ENCODE results near the gene TRNAU1AP. TPM values are rescaled to one million over a fixed set of nuclear protein-coding genes. Genes with fewer than 3 reads are reported as not detected.
A peak's percentile ranks its signal among the peaks of the same experiment; 100 is the strongest.

TRNAU1AP gene
- total and polyA plus RNA-seq, 2 of the 13 experiments (the other 11 are each of a cell fraction or from before 2014, with no cell fraction given): 29.0 to 42.9 TPM

GRCh38 chr1:28505406-28506187 is 47.3 kb upstream of the TRNAU1AP start, which contains the start of gene RCC1 (continued):
- no peak for TF ChIP-seq HIC2 (CRISPR knock-in tag; IDR thresholded peaks at IDR 0.05; ENCODE audit: low read depth)
- TF ChIP-seq ZNF589 (CRISPR knock-in tag; conservative IDR thresholded peaks at IDR 0.05): peak; percentile 75; the same call in 1 of the 2 replicates
- TF ChIP-seq ESRRA (CRISPR knock-in tag; IDR thresholded peaks at IDR 0.05; ENCODE audit: low read depth): no peak; the same call in 1 of the 2 replicates
- no peak for TF ChIP-seq ZNF576 (CRISPR knock-in tag; IDR thresholded peaks at IDR 0.05)
- peak; percentile 84 for TF ChIP-seq ZMYM4 (CRISPR knock-in tag; IDR thresholded peaks at IDR 0.05)
- peak; percentile 90; the same call in 1 of the 2 replicates for TF ChIP-seq SPEN (CRISPR knock-in tag; IDR thresholded peaks at IDR 0.05; ENCODE audit: low read depth)
- no peak for TF ChIP-seq IRX3 (CRISPR knock-in tag; IDR thresholded peaks at IDR 0.05; ENCODE audit: borderline replicate concordance, low read depth)
- no peak for TF ChIP-seq THAP8 (CRISPR knock-in tag; IDR thresholded peaks at IDR 0.05; ENCODE audit: borderline replicate concordance)
- no peak; the same call in 1 of the 2 replicates for TF ChIP-seq TOE1 (CRISPR knock-in tag; IDR thresholded peaks at IDR 0.05)
- TF ChIP-seq SIN3A (IDR thresholded peaks at IDR 0.05; ENCODE audit: borderline replicate concordance, low read depth, low read length): 0 out of 2 replicates have a peak, but pooled peaks have one; percentile 4
- no peak for TF ChIP-seq ZNF746 (CRISPR knock-in tag; IDR thresholded peaks at IDR 0.05)
- TF ChIP-seq TARDBP (CRISPR knock-in tag; IDR thresholded peaks at IDR 0.05): peak; percentile 40; the same call in 1 of the 2 replicates
- peak; percentile 53; the same call in 1 of the 2 replicates for TF ChIP-seq ZNF709 (CRISPR knock-in tag; IDR thresholded peaks at IDR 0.05)
- no peak for TF ChIP-seq SNAPC5 (CRISPR knock-in tag; IDR thresholded peaks at IDR 0.05; ENCODE audit: borderline replicate concordance)
- no peak for TF ChIP-seq CC2D1A (CRISPR knock-in tag; IDR thresholded peaks at IDR 0.05)
- peak; percentile 23; the same call in 1 of the 2 replicates for TF ChIP-seq SOX13 (IDR thresholded peaks at IDR 0.05)
- no peak for TF ChIP-seq SOX13 (CRISPR knock-in tag; conservative IDR thresholded peaks at IDR 0.05 in 1 of 2, IDR thresholded peaks at IDR 0.05 in 1 of 2)
- TF ChIP-seq NONO (IDR thresholded peaks at IDR 0.05): no peak
- 0 out of 2 replicates have a peak, but pooled peaks have one; percentile 34 for TF ChIP-seq NONO (CRISPR knock-in tag; conservative IDR thresholded peaks at IDR 0.05)
- TF ChIP-seq ZUFSP (CRISPR knock-in tag; IDR thresholded peaks at IDR 0.05; ENCODE audit: borderline replicate concordance): no peak
- peak; percentile 44; the same call in 1 of the 2 replicates for TF ChIP-seq CCDC6 (CRISPR knock-in tag; IDR thresholded peaks at IDR 0.05)
- TF ChIP-seq ATM (IDR thresholded peaks at IDR 0.05; ENCODE audit: borderline replicate concordance): no peak
- TF ChIP-seq IKZF5 (CRISPR knock-in tag; IDR thresholded peaks at IDR 0.05): peak; percentile 73
